Neural crest cell (in vitro differentiated cells): ENCODE results near the gene GLB1L3. TPM values are rescaled to one million over a fixed set of nuclear protein-coding genes. Genes with fewer than 3 reads are reported as not detected.
"Not testable (repeated sequence)": the region's sequence is repeated elsewhere in the genome, so short reads cannot be mapped to it uniquely, and the experiment has no call there.

Experiments used
- DNase-seq: peaks from one replicate; pipeline ENCODE4 v3.0.0; 2021; ENCODE audit warnings: low read depth, mixed read lengths, low spot score
- H3K27ac Mint-ChIP-seq: one replicate; pipeline ENCODE4 v1.8.0; 2021; ENCODE audit warnings: mild to moderate bottlenecking, mixed read lengths; ENCODE audit not compliant: unreplicated experiment
- H3K27me3 Mint-ChIP-seq: 2 replicates; pipeline ENCODE4 v1.8.0; 2021; ENCODE audit warnings: low read depth, mild to moderate bottlenecking, mixed read lengths
- H3K36me3 Mint-ChIP-seq: 2 replicates; pipeline ENCODE4 v1.8.0; 2021; ENCODE audit warnings: low read depth, mild to moderate bottlenecking, mixed read lengths
- H3K4me1 Mint-ChIP-seq: 2 replicates; pipeline ENCODE4 v1.8.0; 2021; ENCODE audit warnings: mixed read lengths
- H3K4me3 Mint-ChIP-seq: one replicate; pipeline ENCODE4 v1.8.0; 2021; ENCODE audit warnings: mild to moderate bottlenecking, mixed read lengths
- H3K9me3 Mint-ChIP-seq: 2 replicates; pipeline ENCODE4 v1.8.0; 2021; ENCODE audit warnings: mixed read lengths
- CTCF ChIP-seq: fragments of 200-600 bp; sonication (generic); conservative IDR thresholded peaks from 2 replicates; pipeline ENCODE4 v1.5.0; 2021; ENCODE audit warnings: antibody characterized with exemption, mild to moderate bottlenecking
- total RNA-seq: library from RNA; stranded (reverse); gene quantifications from 2 replicates; pipeline ENCODE4 v1.2.1, GENCODE V29; 2021

Gene GLB1L3
- total RNA-seq, 1 donor from 2014 or later: 0.28 TPM

GRCh38 chr11:134276396-134277182 is 410 bp downstream of the GLB1L3 start:
- peak overlapping the region; percentile 87 for H3K4me3 Mint-ChIP-seq
- DNase-seq: no peak
- peaks cover 86% of the 10 kb centered on the region for H3K27me3 Mint-ChIP-seq
- H3K27ac Mint-ChIP-seq: no peak overlapping the region
- no peaks in the 10 kb centered on the region for H3K36me3 Mint-ChIP-seq
- peaks cover 24% of the 10 kb centered on the region for H3K4me1 Mint-ChIP-seq
- no peaks in the 10 kb centered on the region for H3K9me3 Mint-ChIP-seq
- TF ChIP-seq CTCF: peak; percentile 7

GRCh38 chr11:134277183-134278001 is 1.2 kb downstream of the GLB1L3 start:
- DNase-seq: no peak
- Mint-ChIP-seq H3K4me1 (peaks cover 24% of the 10 kb centered on the region), H3K27me3 (peaks cover 78% of the 10 kb centered on the region), H3K27ac (no peak overlapping the region), H3K4me3 (peak overlapping the region; percentile 88), H3K9me3 (no peaks in the 10 kb centered on the region), H3K36me3 (no peaks in the 10 kb centered on the region)
- no peak for TF ChIP-seq CTCF

- peaks cover 69% of the 10 kb centered on the region for H3K27me3 Mint-ChIP-seq
- no peak for DNase-seq
- H3K4me3 Mint-ChIP-seq: no peak overlapping the region
- H3K36me3 Mint-ChIP-seq: no peaks in the 10 kb centered on the region
- peaks cover 18% of the 10 kb centered on the region for H3K4me1 Mint-ChIP-seq
- H3K9me3 Mint-ChIP-seq: no peaks in the 10 kb centered on the region
- no peak overlapping the region for H3K27ac Mint-ChIP-seq
- no peak for TF ChIP-seq CTCF
Observed at GRCh38 chr11:134278356-134278755, 2.2 kb downstream of the GLB1L3 start.

GRCh38 chr11:134281635-134282034 is 5.5 kb downstream of the GLB1L3 start:
- H3K4me1 Mint-ChIP-seq, H3K4me3 Mint-ChIP-seq, H3K36me3 Mint-ChIP-seq, H3K9me3 Mint-ChIP-seq, DNase-seq, H3K27ac Mint-ChIP-seq: not testable (repeated sequence)
- H3K27me3 Mint-ChIP-seq: peaks cover 40% of the 10 kb centered on the region

- Mint-ChIP-seq H3K4me1 (peaks cover under 1% of the 10 kb centered on the region), H3K9me3 (no peaks in the 10 kb centered on the region), H3K36me3 (no peaks in the 10 kb centered on the region), H3K27ac (no peak overlapping the region), H3K4me3 (no peak overlapping the region), H3K27me3 (peaks cover 33% of the 10 kb centered on the region)
- no peak for TF ChIP-seq CTCF
- no peak for DNase-seq
Observed at GRCh38 chr11:134282121-134283045, 6.2 kb downstream of the GLB1L3 start.
